HCT116 (cell line): ENCODE measurements around the gene COX8A. TPM values are rescaled to one million over a fixed set of nuclear protein-coding genes. Genes with fewer than 3 reads are reported as not detected.
A peak's percentile ranks its signal among the peaks of the same experiment; 100 is the strongest.

ENCODE experiments used
- ATAC-seq: fragments of 200-7000 bp; cut with Tn5 transposase; 2 replicates; pipeline ENCODE4 v1.9.1; 2020; ENCODE audit warnings: mild to moderate bottlenecking, moderate library complexity
- BruUV-seq: library from RNA; stranded (reverse); fragments of 400-500 nt; replicated peaks from 2 replicates; lab custom pipeline; 2021; lab: Mats Ljungman, UMichigan
- CTCF ChIA-PET: fragments of 300-600 bp; sonication (Branson Sonifier 250); formaldehyde crosslinking; loops from one replicate; lab custom pipeline; 2021; ENCODE audit warnings: antibody characterized with exemption; lab: Charles Lee
- POLR2A ChIA-PET: fragments of 300-600, 350-600 bp; sonication (Branson Sonifier 250); formaldehyde crosslinking; loops from one replicate; lab custom pipeline; 2021; ENCODE audit warnings: antibody characterized with exemption; lab: Charles Lee
- RAD21 ChIA-PET, 2 experiments: fragments of 300-600 bp; sonication (Branson Sonifier 250); formaldehyde crosslinking; loops; one replicate each; lab custom pipeline; 2023; ENCODE audit warnings: low total read pairs in 2 of 2; ENCODE audit not compliant: uncharacterized antibody in 2 of 2, unreplicated experiment in 2 of 2, low non-redundant PET in 1 of 2; lab: Charles Lee
- DNase-seq: peaks from one replicate; pipeline ENCODE4 v3.0.0-alpha.2; 2010; ENCODE audit warnings: low read depth, low spot score
- H2AFZ ChIP-seq: fragments of 200-600 bp; shearing (Covaris generic), sonication (generic); 2 replicates; pipeline ENCODE4 v1.6.1; 2017; ENCODE audit warnings: low read depth, mixed run types, mixed read lengths, antibody characterized with exemption, low read length; ENCODE audit not compliant: poor library complexity, severe bottlenecking
- H3K27ac ChIP-seq: 2 replicates; pipeline ENCODE4 v1.5.1; 2012; ENCODE audit warnings: low read depth, low read length
- H3K27me3 ChIP-seq: fragments of 200-600 bp; sonication (generic); 2 replicates; pipeline ENCODE4 v1.6.1; 2016; ENCODE audit warnings: mixed run types, low read length, mixed read lengths; ENCODE audit not compliant: insufficient read depth
- H3K36me3 ChIP-seq, 2 experiments: fragments of 200-500 bp in 1 of 2; fragments of 200-600 bp in 1 of 2; sonication (Bioruptor generic) in 1 of 2; sonication (generic) in 1 of 2; 2 replicates each; pipeline versions ENCODE4 v1.5.1 to v1.6.1; 2014 to 2016; ENCODE audit warnings: low read length in 2 of 2, inconsistent platforms in 1 of 2, mixed read lengths in 1 of 2, mixed run types in 1 of 2; ENCODE audit not compliant: insufficient read depth in 2 of 2, control insufficient read depth in 1 of 2
- H3K4me1 ChIP-seq, 2 experiments: fragments of 200-600 bp in 1 of 2; sonication (generic) in 1 of 2; 2 replicates each; pipeline versions ENCODE4 v1.5.1 to v1.6.1; 2012 to 2017; ENCODE audit warnings: low read length in 2 of 2, inconsistent platforms in 1 of 2, mild to moderate bottlenecking in 1 of 2, mixed read lengths in 1 of 2, mixed run types in 1 of 2, moderate library complexity in 1 of 2; ENCODE audit not compliant: insufficient read depth in 2 of 2, control insufficient read depth in 1 of 2
- H3K4me2 ChIP-seq: fragments of 200-600 bp; sonication (generic); 2 replicates; pipeline ENCODE4 v1.6.1; 2017; ENCODE audit warnings: mixed run types, low read length, mixed read lengths
- H3K4me3 ChIP-seq, 2 experiments: fragments of 200-600 bp in 1 of 2; sonication (generic) in 1 of 2; replicated peaks in 1 of 2; 2 replicates each; pipeline ENCODE4 v1.5.1; 2011 to 2016; ENCODE audit warnings: low read length in 2 of 2, control low read depth in 1 of 2, low read depth in 1 of 2, mild to moderate bottlenecking in 1 of 2, mixed read lengths in 1 of 2, mixed run types in 1 of 2
- H3K79me2 ChIP-seq: fragments of 200-600 bp; sonication (generic); 2 replicates; pipeline ENCODE4 v1.6.1; 2017; ENCODE audit warnings: mild to moderate bottlenecking, mixed run types, low read length, moderate library complexity, mixed read lengths; ENCODE audit not compliant: insufficient read depth
- H3K9ac ChIP-seq: fragments of 200-600 bp; sonication (generic); 2 replicates; pipeline ENCODE4 v1.6.1; 2016; ENCODE audit warnings: low read length, mixed read lengths
- H3K9me2 ChIP-seq: fragments of 200-600 bp; sonication (generic), shearing (Covaris generic); 2 replicates; pipeline ENCODE4 v1.6.1; 2017; ENCODE audit warnings: mixed run types, mild to moderate bottlenecking, moderate library complexity; ENCODE audit not compliant: insufficient read depth
- H3K9me3 ChIP-seq, 2 experiments: fragments of 200-500 bp in 1 of 2; fragments of 200-600 bp in 1 of 2; sonication (Bioruptor generic) in 1 of 2; sonication (generic) in 1 of 2; 2 replicates each; pipeline ENCODE4 v1.6.1; 2014 to 2017; ENCODE audit warnings: low read length in 2 of 2, mixed read lengths in 2 of 2, inconsistent platforms in 1 of 2, low read depth in 1 of 2, mild to moderate bottlenecking in 1 of 2, mixed run types in 1 of 2, moderate library complexity in 1 of 2; ENCODE audit not compliant: control insufficient read depth in 1 of 2, insufficient read depth in 1 of 2
- H4K20me1 ChIP-seq: fragments of 200-600 bp; sonication (generic), shearing (Covaris generic); 2 replicates; pipeline ENCODE4 v1.6.1; 2017; ENCODE audit warnings: mixed run types, mild to moderate bottlenecking, moderate library complexity; ENCODE audit not compliant: insufficient read depth
- CBX3 ChIP-seq: IDR thresholded peaks from 2 replicates; pipeline ENCODE4 v1.6.1; 2012; ENCODE audit warnings: low read depth
- EGR1 ChIP-seq: IDR thresholded peaks from 2 replicates; pipeline ENCODE4 v1.6.1; 2012; ENCODE audit warnings: low read depth
- EZH2 ChIP-seq: fragments of 200-600 bp; sonication (generic); IDR thresholded peaks from 2 replicates; pipeline ENCODE4 v1.6.1; 2017; ENCODE audit warnings: antibody characterized with exemption, mixed run types
- FOSL1 ChIP-seq: IDR thresholded peaks from 2 replicates; pipeline ENCODE4 v1.6.1; 2012; ENCODE audit warnings: low read depth
- JUND ChIP-seq: IDR thresholded peaks from 2 replicates; pipeline ENCODE4 v1.6.1; 2012
- POLR2AphosphoS5 ChIP-seq: IDR thresholded peaks from 2 replicates; pipeline ENCODE4 v1.6.1; 2011; ENCODE audit warnings: mild to moderate bottlenecking, low read depth, low read length, moderate library complexity
- RAD21 ChIP-seq: IDR thresholded peaks from 2 replicates; pipeline ENCODE4 v1.6.1; 2012; ENCODE audit warnings: low read depth, mild to moderate bottlenecking
- SP1 ChIP-seq: IDR thresholded peaks from 2 replicates; pipeline ENCODE4 v1.6.1; 2012; ENCODE audit warnings: low read depth
- SRF ChIP-seq: IDR thresholded peaks from 2 replicates; pipeline ENCODE4 v1.6.1; 2012; ENCODE audit warnings: low read depth
- TCF7L2 ChIP-seq: IDR thresholded peaks from 2 replicates; pipeline ENCODE4 v1.7.0; 2011; ENCODE audit warnings: borderline replicate concordance, inconsistent platforms; ENCODE audit not compliant: insufficient read depth, insufficient read length; ENCODE audit errors: extremely low read depth
- YY1 ChIP-seq: IDR thresholded peaks from 2 replicates; pipeline ENCODE4 v1.6.1; 2011; ENCODE audit warnings: low read length, low read depth, moderate library complexity, mild to moderate bottlenecking; ENCODE audit not compliant: insufficient replicate concordance; ENCODE audit errors: extremely low read depth
- ZBTB33 ChIP-seq: IDR thresholded peaks from 2 replicates; pipeline ENCODE4 v1.6.1; 2011; ENCODE audit warnings: mild to moderate bottlenecking, low read length, moderate library complexity; ENCODE audit not compliant: insufficient replicate concordance; ENCODE audit errors: extremely low read depth
- ZFX ChIP-seq: fragments of 450-650 bp; IDR thresholded peaks from 2 replicates; pipeline ENCODE4 v1.6.1; 2017
- ZNF274 ChIP-seq: fragments of 200-500 bp; sonication (Bioruptor generic); IDR thresholded peaks from 2 replicates; pipeline ENCODE4 v1.6.1; 2014; ENCODE audit warnings: mild to moderate bottlenecking, low read depth, low read length, inconsistent platforms
- intact Hi-C: fragments of 100-400 bp; cut with micrococcal nuclease; formaldehyde crosslinking; loops from 2 replicates; pipeline ENCODE4 v1.10.0; 2022
- total RNA-seq: library from RNA; stranded (reverse); gene quantifications from one replicate; pipeline ENCODE4 v1.2.1, GENCODE V29; 2021; ENCODE audit not compliant: unreplicated experiment
- TF ChIP-seq, protein P1 (sequence below): IDR thresholded peaks from 2 replicates; pipeline ENCODE4 v1.6.1; 2012
- TF ChIP-seq, protein P2 (sequence below): IDR thresholded peaks from 2 replicates; pipeline ENCODE4 v1.6.1; 2012
- TF ChIP-seq, protein P3 (sequence below), 3 experiments: fragments of 200-600 bp in 1 of 3; sonication (generic) in 1 of 3; IDR thresholded peaks in 2 of 3; conservative IDR thresholded peaks in 1 of 3; 2 replicates each; pipeline ENCODE4 v1.5.1; 2012 to 2017; ENCODE audit warnings: low read depth in 2 of 3, low read length in 2 of 3, antibody characterized with exemption in 1 of 3, borderline replicate concordance in 1 of 3, control low read depth in 1 of 3, mild to moderate bottlenecking in 1 of 3, mixed read lengths in 1 of 3, mixed run types in 1 of 3, moderate library complexity in 1 of 3; ENCODE audit not compliant: insufficient read depth in 1 of 3

COX8A gene
- total RNA-seq, 1 experiment from 2014 or later: 536 TPM

DNA sequence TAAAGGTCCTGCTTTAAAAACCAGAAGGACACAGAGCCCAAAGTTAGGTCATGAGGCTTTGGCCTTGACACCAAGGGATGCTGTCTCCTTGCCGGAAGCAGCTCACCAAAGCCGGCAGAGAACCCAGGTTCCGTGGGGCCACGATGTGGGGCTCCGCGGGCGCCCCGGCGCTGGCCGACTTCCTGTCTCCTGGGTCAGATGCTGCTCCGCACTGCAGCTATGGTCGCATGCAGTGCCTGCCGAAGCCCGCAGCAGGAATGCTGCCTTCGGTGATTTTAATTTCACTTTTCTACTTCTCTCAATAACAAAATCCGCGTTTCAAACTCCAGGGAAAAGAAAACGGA, 11.4 kb downstream of the COX8A start:
- no peak for DNase-seq
- ChIA-PET RAD21 (no interaction called here), CTCF (no interaction called here), POLR2A (no interaction called here)
- Histone ChIP-seq H3K9me3 (no peaks in the 10 kb centered on the region), H3K4me3 (peak overlapping the region; percentile 76 to 86), H3K36me3 (peaks cover 8 to 19% of the 10 kb centered on the region in 2 experiments), H3K9me2 (no peaks in the 10 kb centered on the region), H4K20me1 (no peaks in the 10 kb centered on the region), H3K27me3 (no peaks in the 10 kb centered on the region), H3K9ac (peak overlapping the region; percentile 85), H3K4me1 (peaks cover 7 to 23% of the 10 kb centered on the region in 2 experiments), H2AFZ (no peak overlapping the region), H3K4me2 (peak overlapping the region; percentile 86), H3K27ac (peak overlapping the region; percentile 86), H3K79me2 (peaks cover 37% of the 10 kb centered on the region)
- no peak for TF ChIP-seq POLR2AphosphoS5
- TF ChIP-seq YY1: no peak
- TF ChIP-seq, protein P1, sequence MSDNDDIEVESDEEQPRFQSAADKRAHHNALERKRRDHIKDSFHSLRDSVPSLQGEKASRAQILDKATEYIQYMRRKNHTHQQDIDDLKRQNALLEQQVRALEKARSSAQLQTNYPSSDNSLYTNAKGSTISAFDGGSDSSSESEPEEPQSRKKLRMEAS: no peak
- TF ChIP-seq EGR1: no peak
- TF ChIP-seq FOSL1: no peak
- no peak for TF ChIP-seq EZH2
- no peak for TF ChIP-seq ZNF274
- TF ChIP-seq SP1: no peak
- TF ChIP-seq, protein P2, sequence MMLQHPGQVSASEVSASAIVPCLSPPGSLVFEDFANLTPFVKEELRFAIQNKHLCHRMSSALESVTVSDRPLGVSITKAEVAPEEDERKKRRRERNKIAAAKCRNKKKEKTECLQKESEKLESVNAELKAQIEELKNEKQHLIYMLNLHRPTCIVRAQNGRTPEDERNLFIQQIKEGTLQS: no peak
- no peak for TF ChIP-seq ZBTB33
- TF ChIP-seq TCF7L2: no peak
- TF ChIP-seq SRF: no peak
- TF ChIP-seq ZFX: no peak
- TF ChIP-seq CBX3: no peak
- no peak for TF ChIP-seq JUND
- TF ChIP-seq, protein P3, sequence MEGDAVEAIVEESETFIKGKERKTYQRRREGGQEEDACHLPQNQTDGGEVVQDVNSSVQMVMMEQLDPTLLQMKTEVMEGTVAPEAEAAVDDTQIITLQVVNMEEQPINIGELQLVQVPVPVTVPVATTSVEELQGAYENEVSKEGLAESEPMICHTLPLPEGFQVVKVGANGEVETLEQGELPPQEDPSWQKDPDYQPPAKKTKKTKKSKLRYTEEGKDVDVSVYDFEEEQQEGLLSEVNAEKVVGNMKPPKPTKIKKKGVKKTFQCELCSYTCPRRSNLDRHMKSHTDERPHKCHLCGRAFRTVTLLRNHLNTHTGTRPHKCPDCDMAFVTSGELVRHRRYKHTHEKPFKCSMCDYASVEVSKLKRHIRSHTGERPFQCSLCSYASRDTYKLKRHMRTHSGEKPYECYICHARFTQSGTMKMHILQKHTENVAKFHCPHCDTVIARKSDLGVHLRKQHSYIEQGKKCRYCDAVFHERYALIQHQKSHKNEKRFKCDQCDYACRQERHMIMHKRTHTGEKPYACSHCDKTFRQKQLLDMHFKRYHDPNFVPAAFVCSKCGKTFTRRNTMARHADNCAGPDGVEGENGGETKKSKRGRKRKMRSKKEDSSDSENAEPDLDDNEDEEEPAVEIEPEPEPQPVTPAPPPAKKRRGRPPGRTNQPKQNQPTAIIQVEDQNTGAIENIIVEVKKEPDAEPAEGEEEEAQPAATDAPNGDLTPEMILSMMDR (IDR thresholded peaks at IDR 0.05 in 2 of 3, conservative IDR thresholded peaks at IDR 0.05 in 1 of 3; ENCODE audit: borderline replicate concordance in 1 of 3, insufficient read depth in 1 of 3, low read depth in 2 of 3, low read length in 2 of 3): no peak
- TF ChIP-seq RAD21: no peak
- BruUV-seq: no TSS peak
- ATAC-seq: no peak
- intact Hi-C loops: loop anchor here (1.0 kb wide), 1 partner anchor 47 kb away; no protein-coding TSS in a partner anchor
